CD4-positive, alpha-beta T cell treated with Interleukin-4 for 4 hours (primary cell): ENCODE results near the gene VPS54.
"Not testable (repeated sequence)": the region's sequence is repeated elsewhere in the genome, so short reads cannot be mapped to it uniquely, and the experiment has no call there.

Experiments used
- DNase-seq: peaks from one replicate; pipeline ENCODE4 v3.0.0-alpha.2; 2020

VPS54 gene

GRCh38 chr2:64023485-64024258 lies 4.4 kb upstream of the VPS54 start:
- DNase-seq = no peak

GRCh38 chr2:64021578-64021977 lies 2.4 kb upstream of the VPS54 start:
- no peak for DNase-seq

GRCh38 chr2:64019975-64020528 lies 824 bp upstream of the VPS54 start:
- DNase-seq = no peak

GRCh38 chr2:64018701-64019082 lies 536 bp downstream of the VPS54 start:
- no peak for DNase-seq

- DNase-seq = no peak
Observed at GRCh38 chr2:64017811-64018700, 1.2 kb downstream of the VPS54 start.

GRCh38 chr2:64015898-64016297 lies 3.3 kb downstream of the VPS54 start:
- DNase-seq = no peak

GRCh38 chr2:64015391-64015790 lies 3.8 kb downstream of the VPS54 start:
- DNase-seq = no peak

- DNase-seq = no peak
Observed at GRCh38 chr2:64014628-64015027, 4.6 kb downstream of the VPS54 start.

GRCh38 chr2:64013053-64013452 lies 6.2 kb downstream of the VPS54 start:
- DNase-seq = no peak

- DNase-seq = no peak
Observed at GRCh38 chr2:64012115-64012514, 7.1 kb downstream of the VPS54 start.

GRCh38 chr2:64008434-64009009 lies 10.7 kb downstream of the VPS54 start:
- DNase-seq = no peak

GRCh38 chr2:64007924-64008323 lies 11.3 kb downstream of the VPS54 start:
- no peak for DNase-seq

GRCh38 chr2:64005707-64006356 lies 13.4 kb downstream of the VPS54 start:
- DNase-seq = no peak

GRCh38 chr2:64003239-64003638 lies 16.0 kb downstream of the VPS54 start:
- DNase-seq = no peak

- DNase-seq = no peak
Observed at GRCh38 chr2:64001382-64002101, 17.7 kb downstream of the VPS54 start.

- DNase-seq = no peak
Observed at GRCh38 chr2:64000630-64001381, 18.4 kb downstream of the VPS54 start.

GRCh38 chr2:63999049-63999448 lies 20.2 kb downstream of the VPS54 start:
- DNase-seq = no peak

- not testable (repeated sequence) for DNase-seq
Observed at GRCh38 chr2:63996582-63997198, 22.5 kb downstream of the VPS54 start.

- DNase-seq = not testable (repeated sequence)
Observed at GRCh38 chr2:63994329-63995070, 24.7 kb downstream of the VPS54 start.

GRCh38 chr2:63993871-63994270 lies 25.4 kb downstream of the VPS54 start:
- no peak for DNase-seq
